ENCODE results near the gene EID2. TPM values are rescaled to one million over a fixed set of nuclear protein-coding genes. Genes with fewer than 3 reads are reported as not detected.

Gene EID2
- total RNA-seq, 1 experiment from 2014 or later: 17.5 TPM

- H3K9me3 Mint-ChIP-seq (ENCODE audit: low read depth, unreplicated experiment): no peaks in the 10 kb centered on the region
- no peak within 1 kb of the TSS for H3K27ac Mint-ChIP-seq (ENCODE audit: unreplicated experiment)
- H3K36me3 Mint-ChIP-seq (ENCODE audit: insufficient read depth, unreplicated experiment): peaks cover under 1% of the 10 kb centered on the region
- no TSS peak for BruUV-seq (replicated peaks)
- intact Hi-C loops (cut with micrococcal nuclease; ENCODE audit: unreplicated experiment): loop anchor here (5.0 kb wide), 1 partner anchor 33 kb away; the partner anchor contains the start of gene EID2B
- CTCF ChIA-PET: no interaction called here
- H3K4me3 Mint-ChIP-seq (ENCODE audit: low read depth, unreplicated experiment): peak within 1 kb of the TSS; percentile 58
- peaks cover 22% of the 10 kb centered on the region for H3K4me1 Mint-ChIP-seq (ENCODE audit: low read depth, unreplicated experiment)
- H3K27me3 Mint-ChIP-seq (ENCODE audit: unreplicated experiment): peaks cover 78% of the 10 kb centered on the region
- peak; percentile 47 for DNase-seq
- no peak for TF ChIP-seq CTCF (IDR thresholded peaks at IDR 0.05; ENCODE audit: unreplicated experiment)
Observed at GRCh38 chr19:39498798-39499642, 40.9 kb downstream of the EID2 start, which contains the start of gene DLL3. Gene DLL3 (plus strand): TSS chr19:39498947. CDS start chr19:39498975, 28 bp downstream.

GRCh38 chr19:39497996-39498797 is 41.8 kb downstream of the EID2 start:
- intact Hi-C loops (cut with micrococcal nuclease; ENCODE audit: unreplicated experiment): loop anchor here (5.0 kb wide), 1 partner anchor 34 kb away; the partner anchor contains the start of gene EID2B
- H3K4me3 Mint-ChIP-seq (ENCODE audit: low read depth, unreplicated experiment): peak overlapping the region; percentile 58
- BruUV-seq (replicated peaks): no TSS peak
- no peaks in the 10 kb centered on the region for H3K9me3 Mint-ChIP-seq (ENCODE audit: low read depth, unreplicated experiment)
- peak; percentile 65 for DNase-seq
- peaks cover 69% of the 10 kb centered on the region for H3K27me3 Mint-ChIP-seq (ENCODE audit: unreplicated experiment)
- peaks cover 7% of the 10 kb centered on the region for H3K36me3 Mint-ChIP-seq (ENCODE audit: insufficient read depth, unreplicated experiment)
- CTCF ChIA-PET: interaction anchor here (0.5 to 1.5 kb wide), 7 partner anchors 13 to 848 kb away, joined by 3 to 6 read pairs (median 3); partner anchors contain the start of genes DYRK1B, EID2 and SELENOV
- peak; percentile 41 for TF ChIP-seq CTCF (IDR thresholded peaks at IDR 0.05; ENCODE audit: unreplicated experiment)
- peaks cover 22% of the 10 kb centered on the region for H3K4me1 Mint-ChIP-seq (ENCODE audit: low read depth, unreplicated experiment)
- H3K27ac Mint-ChIP-seq (ENCODE audit: unreplicated experiment): no peak overlapping the region

- Mint-ChIP-seq H3K4me3 (ENCODE audit: low read depth, unreplicated experiment) (peak overlapping the region; percentile 58), H3K27me3 (ENCODE audit: unreplicated experiment) (peaks cover 64% of the 10 kb centered on the region), H3K36me3 (ENCODE audit: insufficient read depth, unreplicated experiment) (peaks cover 7% of the 10 kb centered on the region), H3K9me3 (ENCODE audit: low read depth, unreplicated experiment) (no peaks in the 10 kb centered on the region), H3K27ac (ENCODE audit: unreplicated experiment) (no peak overlapping the region), H3K4me1 (ENCODE audit: low read depth, unreplicated experiment) (peaks cover 22% of the 10 kb centered on the region)
- no TSS peak for BruUV-seq (replicated peaks)
- DNase-seq: no peak
- intact Hi-C loops (cut with micrococcal nuclease; ENCODE audit: unreplicated experiment): loop anchor here (5.0 kb wide), 1 partner anchor 35 kb away; the partner anchor contains the start of gene EID2B
- TF ChIP-seq CTCF (IDR thresholded peaks at IDR 0.05; ENCODE audit: unreplicated experiment): no peak
- CTCF ChIA-PET: interaction anchor here (0.5 to 1.5 kb wide), 7 partner anchors 13 to 849 kb away, joined by 3 to 6 read pairs (median 3); partner anchors contain the start of genes DYRK1B, EID2 and SELENOV
Observed at GRCh38 chr19:39497701-39497995, 42.3 kb downstream of the EID2 start.

GRCh38 chr19:39496063-39496462 is 43.9 kb downstream of the EID2 start:
- no peaks in the 10 kb centered on the region for H3K9me3 Mint-ChIP-seq (ENCODE audit: low read depth, unreplicated experiment)
- intact Hi-C loops (cut with micrococcal nuclease; ENCODE audit: unreplicated experiment): loop anchor here (5.0 kb wide), 1 partner anchor 36 kb away; the partner anchor contains the start of gene EID2B
- no peak for DNase-seq
- H3K4me3 Mint-ChIP-seq (ENCODE audit: low read depth, unreplicated experiment): no peak overlapping the region
- H3K4me1 Mint-ChIP-seq (ENCODE audit: low read depth, unreplicated experiment): peaks cover 22% of the 10 kb centered on the region
- peaks cover 57% of the 10 kb centered on the region for H3K27me3 Mint-ChIP-seq (ENCODE audit: unreplicated experiment)
- no TSS peak for BruUV-seq (replicated peaks)
- peaks cover 7% of the 10 kb centered on the region for H3K36me3 Mint-ChIP-seq (ENCODE audit: insufficient read depth, unreplicated experiment)
- CTCF ChIA-PET: interaction anchor here (0.8 kb wide), 1 partner anchor 60 kb away, joined by 5 read pairs; the partner anchor contains the start of gene RPS16
- no peak for TF ChIP-seq CTCF (IDR thresholded peaks at IDR 0.05; ENCODE audit: unreplicated experiment)
- H3K27ac Mint-ChIP-seq (ENCODE audit: unreplicated experiment): no peak overlapping the region
